Stimulated activated CD4-positive, alpha-beta T cell treated with anti-CD3 and anti-CD28 coated beads, Interleukin-2, amount 100 ng/mL, for 24 hours (primary cell): ENCODE measurements around the gene FAM219A.

ENCODE experiments used
- DNase-seq, 2 donors: peaks; one replicate each; pipeline ENCODE4 v3.0.0-alpha.2; 2020

The FAM219A gene

DNA sequence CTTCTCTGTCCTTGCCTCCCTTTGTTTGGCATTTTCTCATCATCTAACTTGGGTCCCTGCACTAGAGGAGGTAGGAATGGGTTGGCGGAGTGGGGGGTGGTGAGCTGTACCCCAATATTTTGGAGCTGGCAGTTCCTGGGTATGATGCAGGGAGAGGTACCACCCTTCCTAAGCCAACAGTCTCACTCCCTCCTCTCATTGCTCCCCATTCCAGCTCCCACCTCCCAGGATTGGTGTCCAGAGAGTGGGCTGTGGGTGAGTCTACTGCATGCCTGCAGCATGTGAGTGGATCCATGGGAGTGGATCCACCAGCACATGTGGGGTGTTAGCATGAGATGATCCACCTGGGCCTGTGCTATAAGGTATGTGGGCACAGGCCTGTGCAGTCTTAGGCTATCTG, 59.5 kb downstream of the FAM219A start:
- no peak for DNase-seq

DNA sequence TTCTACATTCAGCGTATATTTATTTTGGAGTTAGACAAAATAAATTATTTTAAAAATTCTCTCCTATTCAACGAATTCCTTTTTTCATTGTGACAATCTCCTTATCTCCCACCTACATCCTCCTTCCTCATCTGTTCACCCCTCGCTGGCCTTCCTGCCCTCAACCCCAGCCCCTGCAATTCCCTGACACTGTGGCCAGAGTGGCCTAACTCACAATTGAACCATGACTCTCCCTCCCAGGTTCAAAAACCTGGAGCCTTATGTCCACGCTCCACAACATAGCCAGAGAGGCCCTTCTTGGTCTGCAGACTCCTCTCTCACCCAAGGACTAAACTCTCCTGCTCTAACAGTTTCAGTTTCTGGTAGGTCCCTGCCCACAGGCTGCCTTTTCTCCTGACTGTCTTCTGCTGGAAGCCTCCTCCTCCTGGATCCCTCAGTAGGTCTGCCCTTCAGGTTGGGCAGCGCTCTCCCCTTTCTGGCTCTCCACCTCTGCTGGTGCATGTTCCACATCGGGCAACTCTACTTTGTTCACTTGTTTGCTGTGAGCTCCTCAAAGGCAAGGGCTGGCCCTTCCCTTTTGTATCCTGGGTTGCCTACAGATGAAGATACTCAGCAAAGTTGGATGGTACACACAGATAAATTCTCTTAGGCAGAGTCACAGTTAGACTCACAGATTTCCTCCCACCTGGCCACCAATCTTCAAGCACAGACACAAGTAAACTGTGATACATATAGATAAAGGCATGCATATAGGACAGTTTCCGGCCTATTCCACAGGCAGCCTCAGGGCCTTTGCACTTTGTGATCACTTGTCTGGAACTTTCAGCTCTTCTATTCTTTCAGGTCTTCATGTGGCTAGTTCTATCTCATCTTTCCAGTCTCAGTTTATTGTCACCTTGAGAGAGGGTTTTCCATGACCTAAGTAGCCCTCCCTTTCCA, 61.8 kb downstream of the FAM219A start:
- no peak for DNase-seq

DNA sequence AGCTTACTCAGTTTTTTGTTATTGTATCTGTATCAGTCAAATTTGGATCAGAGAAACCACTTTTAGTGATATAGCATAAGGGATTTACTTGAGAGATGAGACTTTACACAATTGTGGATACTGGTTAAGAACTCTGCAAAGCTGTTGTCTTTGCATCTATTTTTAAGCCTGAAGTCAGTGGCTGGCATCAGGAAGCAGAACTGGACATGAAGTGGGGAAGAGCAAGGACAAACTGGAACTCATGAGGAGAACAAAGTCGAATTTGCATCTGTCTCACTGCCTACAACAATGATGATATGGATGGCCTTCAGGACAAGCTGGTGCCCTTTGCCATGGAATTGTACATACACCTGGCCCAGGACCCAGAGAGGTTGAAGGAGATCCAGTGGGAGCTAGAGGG, 65.9 kb downstream of the FAM219A start:
- no peak for DNase-seq

GRCh38 chr9:34387239-34387638, 71.1 kb downstream of the FAM219A start:
- no peak for DNase-seq

DNA sequence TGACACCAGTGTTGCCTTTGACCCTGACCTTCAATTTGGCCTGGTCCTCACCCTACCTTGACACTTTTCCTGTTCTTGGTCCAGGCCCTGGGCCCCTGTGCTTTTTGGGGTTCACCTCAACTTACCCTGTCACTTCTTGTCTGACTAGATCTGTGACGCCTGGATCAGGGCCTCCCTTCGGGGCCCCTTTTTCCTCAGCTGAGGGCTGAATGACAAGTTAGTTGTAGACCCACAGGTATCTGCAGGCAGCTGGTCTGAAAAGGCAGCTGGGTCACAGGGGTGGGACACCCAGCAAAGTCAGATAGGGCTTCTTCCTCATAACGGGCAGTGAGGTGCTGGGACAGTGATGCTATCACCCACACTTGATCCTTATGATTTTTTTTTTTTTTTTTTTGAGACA, 71.7 kb downstream of the FAM219A start:
- peak in 1 of 2 donors; percentile 5 for DNase-seq

DNA sequence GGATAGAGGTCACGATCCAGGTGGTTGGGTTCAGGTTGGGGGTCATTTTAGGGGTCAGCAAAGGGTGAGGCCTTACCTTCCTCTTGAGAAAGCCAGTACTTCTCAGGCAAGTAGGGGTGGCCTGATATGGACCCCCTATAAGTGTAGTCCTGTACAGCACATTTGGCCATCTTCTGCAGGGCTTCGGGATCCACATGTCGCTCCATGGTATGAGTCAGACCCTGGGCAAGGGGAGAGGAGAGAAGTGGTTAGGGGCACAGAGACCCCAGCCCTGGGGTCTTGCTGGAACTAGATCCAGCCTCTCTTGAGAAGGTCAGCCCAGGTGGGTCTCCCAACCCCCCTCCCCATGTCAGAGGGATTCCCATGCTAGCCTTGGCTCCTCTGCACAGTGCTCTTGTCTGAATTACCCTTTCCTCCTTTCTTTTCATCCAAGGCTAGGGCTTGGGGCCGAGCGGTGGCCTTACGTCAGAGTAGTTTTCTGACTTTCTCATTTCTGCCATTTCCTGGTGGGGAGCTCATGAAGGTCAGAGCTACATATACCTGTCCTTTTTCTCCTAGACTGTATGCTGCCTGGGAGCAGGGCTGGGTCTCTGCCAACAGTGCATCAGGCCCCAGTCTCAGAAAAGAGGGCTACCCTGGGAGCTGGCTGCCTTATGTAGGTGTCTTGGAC, 72.7 kb downstream of the FAM219A start:
- DNase-seq = no peak

- no peak for DNase-seq
Observed at GRCh38 chr9:34384368-34385165, 73.8 kb downstream of the FAM219A start.

DNA sequence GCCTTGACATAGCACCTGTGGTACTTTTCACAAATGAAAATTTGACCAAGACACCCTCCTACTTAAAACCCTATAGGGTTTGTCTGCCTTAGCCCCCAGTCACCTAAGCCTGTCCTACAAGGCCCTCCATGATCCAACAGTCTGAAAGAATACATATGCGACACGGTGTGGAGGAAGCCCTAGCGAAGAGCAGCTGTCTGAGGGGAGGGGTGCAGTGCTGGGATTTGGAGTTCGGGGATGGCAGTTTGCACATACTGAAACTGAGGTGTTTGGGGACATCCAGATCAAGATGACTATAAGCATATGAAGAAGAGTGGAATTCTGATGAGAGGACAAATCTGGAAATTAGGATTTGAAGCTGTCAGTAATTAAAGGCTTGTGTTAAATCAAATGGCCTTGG, 74.5 kb downstream of the FAM219A start:
- peak in 1 of 2 donors; percentile 7 for DNase-seq

DNA sequence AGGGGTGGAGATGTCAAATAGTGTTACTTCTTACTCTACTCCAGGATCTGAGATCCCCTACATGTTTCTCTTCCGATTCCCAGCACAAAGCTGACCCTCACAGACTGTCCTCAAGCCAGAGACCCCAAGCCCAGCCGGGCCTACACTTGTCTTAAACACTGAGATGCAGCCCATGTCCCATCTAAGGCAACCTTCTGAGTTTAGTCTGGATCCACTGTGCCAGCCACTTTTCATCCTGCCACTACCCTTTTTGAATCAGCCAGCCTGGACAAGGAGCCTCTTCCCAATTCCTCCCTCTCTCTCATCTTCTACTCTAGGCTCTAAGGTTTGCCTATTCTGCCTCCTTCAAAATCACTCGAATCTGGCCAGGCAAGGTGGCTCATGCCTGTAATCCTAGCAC, 75.5 kb downstream of the FAM219A start:
- no peak for DNase-seq

DNA sequence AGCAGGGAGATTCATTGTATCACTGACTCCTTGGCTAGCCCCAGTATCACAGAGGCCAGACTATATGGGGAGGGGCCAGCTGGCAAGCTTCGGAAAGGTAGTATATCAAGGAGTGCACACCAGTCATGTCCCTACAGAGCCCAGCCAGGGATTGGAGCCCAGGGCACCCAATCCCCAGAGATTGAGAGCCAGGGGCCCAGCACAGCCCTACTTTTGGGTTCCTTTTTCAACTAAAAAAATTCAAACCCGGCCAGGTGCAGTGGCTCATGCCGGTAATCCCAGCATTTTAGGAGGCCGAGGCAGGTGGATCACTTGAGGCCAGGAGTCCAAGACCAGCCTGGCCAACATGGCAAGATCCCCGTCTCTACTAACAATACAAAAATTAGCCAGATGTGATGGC, 76.3 kb downstream of the FAM219A start:
- no peak for DNase-seq

- no peak for DNase-seq
Observed at GRCh38 chr9:34381323-34381722, 77.0 kb downstream of the FAM219A start.

GRCh38 chr9:34380511-34381315, 77.7 kb downstream of the FAM219A start:
- peak; percentile 77 to 81 for DNase-seq

DNA sequence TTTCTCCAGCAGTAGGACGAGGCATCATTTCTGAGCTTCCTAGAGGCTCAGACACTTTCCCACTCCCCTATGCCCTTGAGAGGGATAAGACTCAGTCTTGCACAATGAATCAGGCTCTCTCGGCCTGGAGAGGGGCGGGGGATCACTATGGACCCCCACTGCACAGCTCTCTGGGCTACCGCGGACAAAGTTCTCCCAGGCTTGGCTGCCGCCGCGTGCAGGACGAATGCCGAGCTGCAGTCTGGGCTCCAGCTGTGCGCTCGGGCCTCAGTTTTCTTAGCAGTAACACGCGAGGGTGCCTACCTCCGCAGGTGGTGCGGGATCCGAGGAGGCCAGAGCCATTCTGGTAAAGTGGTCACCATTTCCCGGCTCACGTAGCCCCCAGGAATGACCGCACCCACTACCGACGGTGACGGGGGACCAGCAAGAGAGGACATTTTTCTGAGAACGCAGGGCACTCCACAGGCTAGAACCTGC, 78.3 kb downstream of the FAM219A start:
- DNase-seq = peak in 1 of 2 donors; percentile 21

DNA sequence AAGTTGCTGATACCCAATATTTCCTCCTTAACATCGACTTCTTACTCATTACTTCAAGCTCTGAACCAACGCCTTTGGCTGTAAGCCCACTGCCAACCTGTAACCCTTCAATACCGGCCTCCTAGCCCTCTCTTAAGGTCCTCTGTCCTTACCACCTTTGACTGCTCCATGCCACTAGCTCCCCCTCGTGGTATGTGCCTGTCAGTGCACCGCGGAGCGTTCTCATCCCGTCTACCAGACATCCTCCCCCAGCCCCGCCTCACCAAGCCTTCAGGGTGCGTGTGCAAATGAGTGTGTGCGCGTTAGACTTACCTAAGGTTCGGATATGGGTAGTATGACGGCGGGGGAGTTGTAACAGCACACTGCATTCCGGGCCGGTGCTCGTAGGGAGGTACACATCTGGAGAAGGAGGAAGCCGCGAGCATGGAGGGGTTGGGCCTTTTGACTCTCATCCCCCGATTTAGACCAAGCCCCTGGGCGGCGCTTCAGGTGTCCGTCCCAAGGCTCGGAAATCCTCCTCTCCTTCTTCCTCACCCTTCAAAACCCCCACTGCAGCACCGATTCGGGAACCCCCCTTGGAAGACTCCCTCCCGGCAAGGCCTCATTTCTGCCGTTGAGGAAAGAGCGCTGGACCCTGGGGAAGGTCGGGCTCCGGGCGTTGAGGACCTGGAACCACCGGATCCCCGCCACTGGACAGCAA, 78.9 kb downstream of the FAM219A start:
- peak; percentile 91 to 93 for DNase-seq

DNA sequence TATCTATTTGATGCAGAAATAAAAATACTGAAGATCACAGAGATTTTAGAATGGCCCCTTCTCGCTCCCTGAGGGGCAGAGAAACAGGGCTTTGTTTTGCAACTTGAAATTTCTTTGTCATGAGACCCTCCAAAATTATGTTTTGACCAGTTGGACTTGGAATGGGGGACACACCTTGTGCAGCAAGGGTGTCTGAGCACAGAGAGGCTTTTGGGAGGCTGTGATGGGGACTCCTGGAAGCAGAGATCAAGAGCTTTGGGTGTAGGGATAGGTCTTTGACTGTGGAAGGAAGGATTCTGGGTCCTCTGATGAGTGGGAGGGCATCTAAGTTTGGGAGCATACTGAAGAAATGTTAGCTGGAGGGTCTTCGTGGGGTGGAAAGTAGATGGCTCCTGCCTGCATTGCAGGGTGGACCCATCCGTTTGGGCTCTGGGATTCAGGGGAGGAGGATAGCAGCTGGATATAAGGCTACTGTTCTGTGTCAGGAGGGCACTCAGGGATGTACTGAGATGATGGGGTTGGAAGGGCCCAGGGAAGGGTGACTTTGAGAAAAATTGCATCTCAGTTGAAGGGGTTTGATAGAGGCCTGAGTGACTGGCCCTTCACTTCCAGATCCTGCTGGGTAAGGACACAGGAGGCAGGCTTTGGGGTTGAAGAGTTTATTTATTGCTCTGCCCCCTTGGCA, 79.9 kb downstream of the FAM219A start:
- no peak for DNase-seq

- DNase-seq = no peak
Observed at GRCh38 chr9:34377404-34377746, 81.0 kb downstream of the FAM219A start.

DNA sequence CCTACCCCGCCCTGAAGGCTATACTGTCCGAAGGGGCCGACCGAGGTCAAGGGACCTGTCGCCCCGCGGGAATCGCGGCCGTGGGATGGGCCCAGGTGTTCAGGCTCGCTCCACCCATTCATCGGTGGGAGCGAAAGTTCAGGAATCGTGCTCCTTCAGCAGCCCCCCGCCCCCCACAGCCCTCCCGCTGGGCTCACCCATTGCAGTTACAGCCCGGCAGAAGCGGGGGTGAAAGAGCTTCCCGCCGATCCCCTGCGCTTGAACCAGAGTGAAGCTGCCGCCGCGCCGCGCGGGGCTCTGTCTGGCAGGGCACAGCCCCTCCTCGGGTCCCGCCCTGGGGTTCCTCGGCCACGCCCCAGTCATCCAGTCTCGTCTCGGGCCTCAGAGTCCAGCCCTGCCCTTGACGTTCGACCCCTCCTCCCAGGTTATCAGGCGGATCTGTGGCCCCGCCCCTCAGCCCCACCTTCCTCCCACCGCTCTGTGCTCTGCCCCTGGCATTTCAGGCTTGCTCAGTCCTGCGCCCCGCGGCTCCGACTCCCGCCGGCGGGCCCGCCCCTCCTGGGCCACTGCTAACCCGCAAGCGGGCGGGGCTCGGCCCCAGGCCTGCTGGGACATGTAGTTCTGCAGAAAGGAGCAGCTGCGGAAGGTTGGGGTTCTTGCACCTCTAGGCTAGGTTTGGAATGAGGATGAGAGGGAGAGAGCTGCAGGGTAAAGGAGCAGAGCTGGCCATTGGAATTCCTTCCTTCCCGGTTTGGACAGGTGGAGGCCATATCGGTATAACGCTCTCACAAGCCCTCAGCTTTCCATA, 81.6 kb downstream of the FAM219A start, which contains the start of gene MYORG:
Gene MYORG, minus strand, starts transcription at position 303 of the 808 bp plus-strand sequence. CDS start 3,955 bp downstream, outside the sequence.
- peak; percentile 97 to 98 for DNase-seq

DNA sequence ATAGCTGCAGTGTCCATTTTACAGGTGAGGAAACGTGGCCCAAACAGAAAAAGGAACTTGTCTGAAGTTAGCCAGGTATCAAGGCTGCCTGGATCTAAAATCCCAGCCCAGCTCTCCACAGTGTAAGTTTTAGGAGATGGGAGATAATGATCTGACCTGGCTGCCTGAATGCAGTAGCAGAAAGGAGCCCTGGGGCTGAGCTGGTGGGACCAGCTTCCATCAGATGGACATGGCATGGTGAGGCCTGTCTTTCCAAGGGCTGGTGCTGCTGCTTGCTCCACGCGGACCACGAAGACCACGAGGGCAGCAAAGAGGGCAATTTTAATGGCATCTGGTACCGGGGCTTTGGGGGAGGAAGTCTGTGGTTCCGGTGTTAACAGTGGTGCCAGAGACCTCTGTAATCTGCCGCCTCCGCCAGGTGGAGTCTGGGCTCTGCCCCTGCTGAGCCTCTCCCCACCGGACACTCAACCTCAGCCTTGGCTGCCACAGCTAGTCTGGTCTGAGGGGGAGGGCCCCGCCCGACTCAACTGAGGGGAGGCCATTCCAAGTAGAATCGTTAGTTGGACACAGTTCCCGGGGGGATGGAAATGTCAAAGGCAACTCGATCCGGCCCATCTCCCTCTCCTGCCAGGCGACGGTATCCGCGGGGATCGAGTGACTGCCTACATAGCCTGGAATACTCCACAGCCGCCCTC, 82.3 kb downstream of the FAM219A start:
- peak; percentile 42 to 45 for DNase-seq

DNA sequence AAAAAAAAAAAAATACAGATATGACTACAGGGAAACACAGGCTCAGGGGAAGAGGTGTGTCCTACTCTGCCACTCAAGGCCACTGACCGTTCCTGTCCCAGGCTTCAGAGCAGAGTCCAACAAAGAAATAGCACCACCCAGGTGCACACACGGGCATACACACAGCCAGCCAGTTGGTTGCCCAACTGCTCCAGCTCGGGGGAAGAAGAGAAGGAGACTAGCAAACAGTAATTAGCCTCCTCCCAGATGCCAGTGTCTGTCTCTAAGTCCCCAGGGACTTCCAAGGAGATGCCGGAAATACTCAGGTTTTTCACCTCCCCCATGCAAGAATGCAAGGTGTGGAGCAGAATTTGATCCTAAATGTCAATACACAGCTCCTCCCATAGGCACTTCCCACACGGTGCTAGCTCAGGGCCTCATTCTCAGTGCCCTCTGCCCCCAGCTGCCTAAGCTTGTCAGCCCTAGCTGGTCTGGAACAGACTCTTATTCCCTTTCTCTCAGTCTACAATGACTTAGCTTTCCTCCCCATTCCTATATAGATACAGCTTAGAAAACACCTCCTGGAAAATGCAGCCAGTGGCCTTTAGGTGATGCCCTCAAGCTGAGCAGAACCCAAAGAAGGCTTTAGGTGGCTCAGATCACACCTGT, 83.3 kb downstream of the FAM219A start:
- no peak for DNase-seq
